NCI-H524 (cell line): ENCODE results near the gene LTK.
A peak's percentile ranks its signal among the peaks of the same experiment; 100 is the strongest.
"Not testable (repeated sequence)": the region's sequence is repeated elsewhere in the genome, so short reads cannot be mapped to it uniquely, and the experiment has no call there.

Source experiments
- DNase-seq, 2 experiments: peaks; one replicate each; lab custom pipeline; 2025; lab: John Stamatoyannopoulos, UW

Gene LTK

DNA sequence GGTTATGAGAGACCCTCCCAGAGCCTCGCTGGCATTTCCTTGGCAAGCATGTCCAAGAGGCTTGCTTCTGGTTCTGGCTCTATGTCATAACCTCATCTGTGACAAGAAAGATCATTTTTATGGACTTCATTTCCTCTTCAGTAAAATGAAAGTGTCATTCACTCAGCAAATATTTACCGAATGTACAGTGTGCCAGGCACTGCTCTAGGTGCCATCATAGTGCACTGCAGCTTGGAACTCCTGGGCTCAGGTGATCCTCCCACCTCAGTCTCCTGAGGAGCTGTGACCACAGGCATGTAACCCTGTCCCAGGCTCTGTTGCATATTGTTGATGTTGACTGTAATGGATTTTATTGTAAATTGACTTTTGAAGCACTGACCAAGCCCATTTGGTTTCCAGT lies 38.7 kb downstream of the LTK start:
- DNase-seq = no peak

DNA sequence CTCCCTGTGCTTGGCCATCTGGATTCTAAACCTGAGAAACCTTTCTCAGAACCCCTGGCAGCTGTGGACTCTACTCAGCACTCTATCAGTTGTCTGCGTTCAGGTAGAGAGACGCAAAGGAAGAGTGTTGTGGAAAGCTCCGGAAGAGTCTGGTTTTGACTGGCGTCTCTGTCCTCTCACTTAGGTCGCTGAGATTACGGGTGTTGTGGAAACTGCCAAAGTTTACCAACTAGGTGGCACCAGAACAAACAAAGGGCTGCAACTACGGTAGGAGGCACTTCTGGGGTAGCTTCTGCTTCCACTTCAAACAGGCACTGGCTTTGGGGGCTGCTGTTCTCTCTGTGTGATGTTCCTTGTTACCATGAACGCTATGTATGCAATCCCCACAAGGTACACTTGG lies 39.2 kb downstream of the LTK start:
- no peak for DNase-seq

DNA sequence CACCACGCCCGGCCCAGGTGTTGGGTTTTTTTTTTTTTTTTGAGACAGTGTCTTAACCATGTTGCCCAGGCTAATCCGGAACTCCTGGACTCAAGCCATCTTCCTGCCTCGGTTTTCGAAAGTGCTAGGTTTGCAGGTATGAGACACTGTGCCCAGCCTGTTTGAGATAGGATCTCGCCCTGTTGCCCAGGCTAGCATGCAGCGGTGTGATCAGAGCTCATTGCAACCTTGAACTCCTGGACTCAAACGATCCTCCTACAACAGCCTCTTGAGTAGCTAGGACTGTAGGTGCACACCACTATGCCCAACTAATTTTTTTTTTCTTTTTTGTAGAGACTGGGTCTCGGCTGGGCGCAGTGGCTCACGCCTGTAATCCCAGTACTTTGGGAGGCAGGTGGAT lies 40.2 kb downstream of the LTK start:
- no peak for DNase-seq

DNA sequence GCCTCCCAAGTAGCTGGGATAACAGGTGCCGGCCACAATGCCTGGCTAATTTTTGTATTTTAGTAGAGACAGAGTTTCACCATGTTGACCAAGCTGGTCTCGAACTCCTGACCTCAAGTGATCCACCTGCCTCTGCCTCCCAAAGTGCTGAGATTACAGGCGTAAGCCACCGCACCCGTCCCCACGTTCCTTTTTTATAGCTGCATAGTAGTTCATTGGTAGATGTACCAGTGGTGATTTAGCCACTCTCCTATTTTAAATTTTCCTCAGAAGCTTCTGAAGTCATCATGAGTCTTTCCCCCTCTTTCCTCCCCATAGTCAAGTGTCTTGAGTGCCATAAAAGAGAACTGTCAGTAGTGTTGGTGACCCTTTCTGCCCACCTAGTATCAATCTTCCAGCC lies 44.0 kb downstream of the LTK start:
- DNase-seq = not testable (repeated sequence)

DNA sequence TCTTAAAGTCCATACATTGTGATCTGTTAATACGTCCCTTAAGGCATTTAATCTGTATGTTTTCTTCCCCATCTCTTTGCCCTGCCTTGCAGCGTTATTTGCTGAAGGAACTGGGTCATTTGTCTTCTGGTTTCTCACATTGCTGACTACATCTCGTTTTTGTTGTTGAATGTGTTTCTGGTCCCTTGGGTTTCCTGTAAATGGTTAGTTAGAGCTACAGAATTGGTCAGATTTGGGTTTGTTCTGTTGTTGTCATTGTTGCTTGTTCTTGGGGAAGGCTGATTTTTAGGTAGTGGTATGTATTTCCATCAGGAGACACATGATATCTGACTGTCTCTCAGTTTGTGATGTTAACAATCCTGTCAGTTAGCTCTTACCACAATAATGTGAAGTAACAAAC lies 46.9 kb downstream of the LTK start:
- DNase-seq = no peak

DNA sequence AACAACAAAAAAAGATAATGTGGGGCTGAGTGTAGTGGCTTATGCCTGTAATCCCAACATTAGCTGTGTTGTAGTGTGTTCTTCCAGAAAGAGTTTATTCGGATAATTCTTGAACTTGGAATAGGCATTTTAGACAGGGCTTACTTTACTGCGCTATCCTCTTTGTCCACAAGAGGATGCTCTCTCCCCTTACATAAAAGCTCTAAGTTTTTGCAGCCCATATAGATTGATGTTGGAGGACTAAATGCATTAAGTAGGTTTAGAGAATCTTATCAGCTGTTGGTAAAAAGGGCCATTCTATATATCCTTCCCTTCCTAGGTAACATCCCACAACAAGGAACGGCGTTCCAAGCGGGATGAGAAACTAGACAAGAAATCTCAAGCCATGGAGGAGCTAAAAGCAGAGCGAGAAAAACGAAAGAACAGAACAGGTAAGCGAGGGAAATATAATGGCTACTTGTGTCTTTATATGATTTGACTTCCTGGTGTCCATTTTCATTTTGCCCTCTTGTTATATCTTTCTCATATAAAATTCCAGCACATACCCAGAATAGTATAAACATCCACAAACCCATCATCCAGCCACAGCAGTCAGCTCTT lies 47.7 kb downstream of the LTK start:
- DNase-seq = peak in 1 of 2 experiments; percentile 71

DNA sequence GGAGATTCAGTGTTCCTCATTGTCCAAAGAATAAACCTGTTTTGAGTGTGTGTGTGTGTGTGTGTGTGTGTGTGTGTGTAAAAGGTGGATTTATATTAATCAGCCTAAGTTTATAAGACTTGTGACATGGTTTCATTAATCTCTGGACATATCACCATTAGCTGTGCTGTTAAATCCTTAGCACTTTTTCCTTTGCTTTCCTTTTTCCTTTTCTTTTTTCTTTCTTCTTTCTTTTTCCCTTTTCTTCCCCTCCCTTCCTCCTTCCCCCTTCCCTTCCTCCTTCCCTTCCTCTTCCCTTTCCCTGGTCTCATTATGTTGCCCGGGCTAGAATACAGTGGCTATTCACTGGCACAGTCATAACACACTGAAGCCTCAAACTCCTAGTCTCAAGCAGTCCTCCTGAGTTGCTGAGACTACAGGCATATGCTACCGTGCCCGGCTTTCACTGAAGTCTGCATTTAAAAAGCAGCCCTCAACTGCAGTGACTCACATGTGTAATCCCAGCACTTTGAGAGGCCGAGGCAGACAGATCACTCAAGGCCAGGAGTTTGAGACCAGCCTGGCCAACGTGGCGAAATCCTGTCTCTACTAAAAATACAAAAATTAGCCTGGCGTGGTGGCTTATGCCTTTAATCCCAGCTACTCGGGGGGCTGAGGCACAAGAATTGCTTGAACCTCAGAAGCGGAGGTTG lies 48.6 kb downstream of the LTK start:
- no peak for DNase-seq

DNA sequence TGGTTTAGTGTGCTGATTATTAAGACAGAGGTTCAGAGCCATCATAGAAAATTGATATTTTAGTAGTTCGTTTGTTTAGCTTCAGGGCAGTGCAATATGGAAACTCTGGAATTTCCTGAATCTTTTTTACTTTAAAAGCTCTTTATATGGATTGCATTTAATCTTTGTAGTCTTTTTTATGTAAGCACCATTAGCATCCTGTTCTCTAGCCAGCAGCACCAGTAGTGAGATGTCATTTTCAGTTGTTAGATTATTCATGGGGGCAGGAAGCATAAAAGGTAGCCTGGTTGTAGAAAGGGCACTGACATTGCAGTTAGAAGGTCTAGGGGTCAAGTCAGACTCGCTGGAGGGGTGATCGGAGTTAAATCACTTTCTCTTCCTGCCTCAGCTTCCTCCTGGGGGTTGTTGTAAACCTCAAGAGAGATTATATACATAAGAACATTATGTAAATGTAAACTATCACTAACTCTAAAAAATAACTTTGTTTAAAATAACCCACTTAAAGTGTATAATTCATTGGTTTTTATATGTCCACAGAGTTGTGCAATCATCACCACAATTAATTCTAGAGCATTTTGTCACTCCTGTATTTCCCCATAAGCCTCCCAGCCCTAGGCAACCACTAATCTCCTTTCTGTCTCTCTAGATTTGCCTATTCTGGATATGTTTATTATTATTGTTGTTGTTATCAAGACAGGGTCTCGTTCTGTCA lies 51.4 kb downstream of the LTK start:
- DNase-seq = no peak
